ENCODE measurements around the gene ANO4.

Gene ANO4

DNA sequence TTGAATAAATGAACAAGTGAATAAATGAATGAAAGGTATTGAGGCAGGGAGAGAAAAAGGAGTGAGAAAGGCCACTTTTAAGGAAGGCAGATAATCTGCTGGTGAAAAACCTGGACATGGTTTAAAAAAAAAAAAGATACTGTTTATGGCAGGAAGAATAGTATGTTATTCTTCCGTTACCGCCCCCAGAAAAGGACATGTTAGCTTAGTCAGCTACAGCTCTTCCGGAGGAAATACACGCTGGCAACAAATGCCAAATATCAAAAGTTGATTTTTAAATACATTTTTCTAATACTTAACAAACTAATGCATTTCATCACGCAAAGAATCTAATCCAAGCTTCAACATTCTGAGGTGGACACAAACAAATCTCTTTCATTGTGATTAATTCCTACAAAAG is 372.3 kb downstream of the ANO4 start:
- TF ChIP-seq, protein P1, sequence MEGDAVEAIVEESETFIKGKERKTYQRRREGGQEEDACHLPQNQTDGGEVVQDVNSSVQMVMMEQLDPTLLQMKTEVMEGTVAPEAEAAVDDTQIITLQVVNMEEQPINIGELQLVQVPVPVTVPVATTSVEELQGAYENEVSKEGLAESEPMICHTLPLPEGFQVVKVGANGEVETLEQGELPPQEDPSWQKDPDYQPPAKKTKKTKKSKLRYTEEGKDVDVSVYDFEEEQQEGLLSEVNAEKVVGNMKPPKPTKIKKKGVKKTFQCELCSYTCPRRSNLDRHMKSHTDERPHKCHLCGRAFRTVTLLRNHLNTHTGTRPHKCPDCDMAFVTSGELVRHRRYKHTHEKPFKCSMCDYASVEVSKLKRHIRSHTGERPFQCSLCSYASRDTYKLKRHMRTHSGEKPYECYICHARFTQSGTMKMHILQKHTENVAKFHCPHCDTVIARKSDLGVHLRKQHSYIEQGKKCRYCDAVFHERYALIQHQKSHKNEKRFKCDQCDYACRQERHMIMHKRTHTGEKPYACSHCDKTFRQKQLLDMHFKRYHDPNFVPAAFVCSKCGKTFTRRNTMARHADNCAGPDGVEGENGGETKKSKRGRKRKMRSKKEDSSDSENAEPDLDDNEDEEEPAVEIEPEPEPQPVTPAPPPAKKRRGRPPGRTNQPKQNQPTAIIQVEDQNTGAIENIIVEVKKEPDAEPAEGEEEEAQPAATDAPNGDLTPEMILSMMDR (IDR thresholded peaks at IDR 0.05): no peak

DNA sequence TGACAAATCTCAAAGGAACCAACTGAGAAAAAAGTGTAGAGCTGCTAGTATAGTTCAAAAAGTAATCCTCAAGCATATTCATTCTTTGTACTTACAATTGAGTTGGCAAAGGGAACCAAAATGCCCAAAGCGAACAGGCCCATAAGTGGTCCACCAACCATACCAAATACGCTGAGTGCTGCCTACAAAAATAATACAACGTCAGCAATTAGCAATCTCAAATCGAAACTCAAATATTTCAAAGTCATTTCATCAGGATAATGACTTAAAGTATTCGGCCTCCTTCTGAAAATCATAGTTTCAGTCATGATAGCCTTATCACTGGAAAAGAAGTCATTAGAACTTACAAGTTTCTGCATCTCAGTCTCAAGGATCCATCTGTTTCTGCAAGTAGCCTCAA is 373.4 kb downstream of the ANO4 start:
- no peak overlapping the region for H3K27ac ChIP-seq
- TF ChIP-seq, protein P1 (IDR thresholded peaks at IDR 0.05): no peak
- no peak for DNase-seq (ENCODE audit: low spot score)
- no peak overlapping the region for H3K4me3 ChIP-seq

More for the DNA sequence above, 372.3 kb downstream of the ANO4 start:
- no peak overlapping the region for H3K27ac ChIP-seq
- H3K4me3 ChIP-seq: no peak overlapping the region
- DNase-seq (ENCODE audit: low spot score): no peak

DNA sequence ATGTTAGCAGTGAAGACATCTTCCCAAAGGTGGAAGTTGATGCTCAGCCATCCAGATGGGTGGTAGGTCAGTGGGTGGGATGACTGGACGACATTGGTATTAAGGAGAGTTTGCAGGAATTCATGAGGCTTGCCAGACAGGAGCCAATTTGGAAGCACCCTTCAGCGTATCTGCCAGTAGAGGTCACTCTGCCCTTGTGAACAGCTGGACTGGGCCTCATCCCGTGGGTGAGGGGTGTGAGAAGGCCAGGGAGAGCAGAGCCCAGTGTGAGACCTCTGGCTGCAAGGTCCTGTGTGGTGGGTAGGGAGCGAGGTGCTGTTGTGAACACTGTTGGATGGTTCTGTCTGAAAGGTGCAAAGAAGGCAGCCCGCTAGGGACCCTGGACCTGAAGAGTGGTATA is 377.7 kb downstream of the ANO4 start:
- DNase-seq (ENCODE audit: low spot score): no peak
- Histone ChIP-seq H3K4me3 (no peak overlapping the region), H3K27ac (no peak overlapping the region)
- TF ChIP-seq, protein P1 (IDR thresholded peaks at IDR 0.05): no peak

DNA sequence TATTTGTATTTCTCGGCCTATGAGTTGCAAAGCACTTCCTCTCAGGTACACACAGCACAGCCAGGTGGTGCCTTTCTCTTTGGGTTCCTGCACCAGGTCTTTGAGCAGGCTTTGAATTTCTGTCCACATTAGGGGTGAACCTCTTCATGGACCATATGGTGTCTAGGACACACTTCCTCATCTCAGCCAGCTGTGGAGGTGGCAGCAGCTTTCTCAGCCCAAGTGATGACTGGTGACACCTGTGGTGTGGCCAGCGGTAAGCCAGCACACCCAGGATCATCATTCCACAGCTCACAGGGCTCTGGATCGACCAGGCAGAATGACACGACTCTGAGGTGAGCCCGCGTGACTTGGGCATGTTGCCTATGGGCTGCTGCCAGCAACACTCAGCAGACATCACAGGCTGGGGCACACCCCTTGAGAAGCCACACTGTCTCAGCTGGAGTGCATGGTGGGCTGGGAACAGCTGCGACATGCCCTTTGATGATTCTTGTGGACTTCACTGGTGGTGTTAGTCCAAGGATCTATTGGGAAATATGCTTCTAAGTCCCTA is 378.7 kb downstream of the ANO4 start:
- Histone ChIP-seq H3K27ac (no peak overlapping the region), H3K4me3 (no peak overlapping the region)
- DNase-seq (ENCODE audit: low spot score): no peak
- TF ChIP-seq, protein P1 (IDR thresholded peaks at IDR 0.05): no peak

DNA sequence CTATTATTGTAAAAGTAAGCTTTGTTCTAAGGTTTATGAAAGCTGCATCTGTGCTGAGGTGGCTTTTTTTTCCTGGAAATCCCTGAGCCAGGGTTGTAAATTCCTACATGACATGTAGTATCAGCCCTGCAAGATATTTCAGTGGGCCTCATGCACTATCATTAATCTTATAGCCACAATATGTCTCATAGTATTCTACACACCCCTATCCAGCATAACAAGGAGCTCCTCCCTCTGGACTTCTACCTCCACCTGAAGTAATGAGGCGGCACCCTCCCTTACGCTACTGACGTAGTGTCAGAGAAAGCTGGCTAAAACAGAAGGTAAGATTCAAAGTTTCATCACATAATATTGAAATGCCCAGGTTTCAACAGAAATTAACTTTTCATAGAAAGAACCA is 380.0 kb downstream of the ANO4 start:
- TF ChIP-seq, protein P1 (IDR thresholded peaks at IDR 0.05): no peak
- H3K4me3 ChIP-seq: no peak overlapping the region
- no peak for DNase-seq (ENCODE audit: low spot score)
- no peak overlapping the region for H3K27ac ChIP-seq

Measured in coronary artery (tissue), 2 donors.